IPS-18a (cell line): Measurements from ENCODE around the gene PNMA5.
"Not testable (repeated sequence)": the region's sequence is repeated elsewhere in the genome, so short reads cannot be mapped to it uniquely, and the experiment has no call there.

ENCODE experiments used
- H3K27ac ChIP-seq: one replicate; pipeline ENCODE4 v1.5.1; 2013; ENCODE audit warnings: low read length
- H3K27me3 ChIP-seq: one replicate; pipeline ENCODE4 v1.6.1; 2013; ENCODE audit warnings: mild to moderate bottlenecking, low read length; ENCODE audit not compliant: control insufficient read depth, insufficient read depth
- H3K36me3 ChIP-seq: one replicate; pipeline ENCODE4 v1.6.1; 2013; ENCODE audit warnings: low read depth, low read length; ENCODE audit not compliant: control insufficient read depth
- H3K4me1 ChIP-seq: one replicate; pipeline ENCODE4 v1.6.1; 2013; ENCODE audit warnings: low read depth, low read length; ENCODE audit not compliant: control insufficient read depth
- H3K4me3 ChIP-seq: one replicate; pipeline ENCODE4 v1.5.1; 2013; ENCODE audit warnings: low read length
- H3K9ac ChIP-seq: one replicate; pipeline ENCODE4 v1.6.1; 2013; ENCODE audit warnings: mild to moderate bottlenecking, low read length, moderate library complexity
- H3K9me3 ChIP-seq: one replicate; pipeline ENCODE4 v1.6.1; 2013; ENCODE audit warnings: low read depth, low read length; ENCODE audit not compliant: control insufficient read depth

PNMA5 gene

DNA sequence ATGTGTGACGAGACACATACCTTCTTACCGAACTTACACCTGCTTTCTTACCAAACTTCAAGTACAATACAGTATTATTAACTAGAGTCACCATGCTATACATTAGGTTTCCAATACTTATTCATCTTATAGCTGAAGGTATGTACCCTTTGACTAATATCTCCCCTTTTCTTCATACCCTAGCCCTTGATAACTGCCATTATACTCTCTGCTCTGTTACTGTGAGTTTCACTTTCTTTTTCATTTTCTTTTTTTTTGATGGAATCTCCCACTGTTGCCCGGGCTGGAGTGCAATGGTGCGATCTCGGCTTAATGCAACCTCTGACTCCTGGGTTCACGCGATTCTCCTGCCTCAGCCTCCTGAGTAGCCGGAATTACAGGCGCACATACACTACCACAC lies 3.4 kb upstream of the PNMA5 start:
- Histone ChIP-seq H3K4me3 (no peak overlapping the region), H3K27me3 (no peaks in the 10 kb centered on the region), H3K4me1 (no peaks in the 10 kb centered on the region), H3K9ac (no peak overlapping the region), H3K9me3 (no peaks in the 10 kb centered on the region), H3K36me3 (no peaks in the 10 kb centered on the region), H3K27ac (no peak overlapping the region)

DNA sequence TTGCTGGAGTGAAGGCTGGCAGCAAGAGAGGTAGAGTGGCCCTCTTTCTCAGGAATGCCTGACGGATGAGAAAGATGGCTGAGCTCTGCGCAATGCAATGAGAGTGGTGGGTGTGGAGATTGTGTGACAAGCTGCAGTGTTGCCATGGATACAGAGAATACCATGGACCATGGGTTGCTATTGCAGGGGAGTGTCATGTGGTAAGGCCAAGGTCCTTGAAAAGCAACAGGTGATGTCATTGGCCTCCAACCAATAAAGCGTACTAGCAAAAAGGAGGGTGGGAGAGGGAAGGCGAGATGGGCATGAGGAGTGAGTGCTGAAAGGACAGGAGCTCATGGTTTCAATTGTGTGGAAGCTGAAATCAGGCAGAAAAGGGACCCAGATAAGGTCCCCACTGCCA lies 1.8 kb downstream of the PNMA5 start:
- Histone ChIP-seq H3K9ac (no peak overlapping the region), H3K9me3 (no peaks in the 10 kb centered on the region), H3K36me3 (no peaks in the 10 kb centered on the region), H3K27me3 (no peaks in the 10 kb centered on the region), H3K4me3 (no peak overlapping the region), H3K4me1 (no peaks in the 10 kb centered on the region), H3K27ac (no peak overlapping the region)

DNA sequence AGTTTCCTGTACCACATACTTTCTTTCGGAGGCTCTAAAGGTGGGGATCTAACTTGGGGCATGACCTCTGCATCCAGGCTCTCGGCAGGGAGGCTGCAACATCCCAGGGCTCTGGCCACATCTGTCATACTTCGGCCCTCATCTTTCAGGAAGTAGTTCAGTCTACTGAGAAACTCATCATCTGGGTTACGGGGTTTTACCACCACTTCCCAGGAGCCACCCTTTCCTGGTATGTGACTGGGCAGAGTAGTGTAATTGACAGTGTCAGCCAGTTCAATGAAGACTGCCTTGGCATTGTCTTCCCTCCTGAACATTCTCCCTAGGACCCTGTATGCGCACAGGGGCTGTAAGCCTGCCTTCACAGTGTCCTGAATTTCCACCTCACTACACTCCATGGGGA lies 2.8 kb downstream of the PNMA5 start:
- Histone ChIP-seq H3K27ac (no peak overlapping the region), H3K36me3 (no peaks in the 10 kb centered on the region), H3K4me1 (no peaks in the 10 kb centered on the region), H3K9ac (no peak overlapping the region), H3K9me3 (no peaks in the 10 kb centered on the region), H3K27me3 (no peaks in the 10 kb centered on the region), H3K4me3 (no peak overlapping the region)

DNA sequence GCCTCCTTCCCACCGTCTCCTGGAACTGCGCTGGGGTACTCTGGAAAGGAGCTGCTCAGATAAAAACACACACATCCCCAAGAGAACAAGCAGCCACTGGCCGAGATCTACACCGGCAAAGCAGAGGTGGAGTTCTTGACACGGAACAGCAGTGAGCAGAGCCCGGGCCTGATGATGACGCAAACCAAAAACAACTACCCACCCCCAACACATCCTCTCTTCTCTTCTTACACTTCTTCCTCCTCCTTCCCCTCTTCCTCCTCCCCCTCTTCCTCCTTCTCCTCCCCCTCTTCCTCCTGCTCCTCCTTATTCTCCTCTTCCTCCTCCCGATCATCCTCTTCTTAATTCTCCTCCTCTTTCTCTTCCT lies 4.6 kb downstream of the PNMA5 start:
- Histone ChIP-seq H3K27me3 (no peaks in the 10 kb centered on the region), H3K9ac (no peak overlapping the region), H3K36me3 (no peaks in the 10 kb centered on the region), H3K4me1 (no peaks in the 10 kb centered on the region), H3K27ac (no peak overlapping the region), H3K4me3 (no peak overlapping the region), H3K9me3 (no peaks in the 10 kb centered on the region)

DNA sequence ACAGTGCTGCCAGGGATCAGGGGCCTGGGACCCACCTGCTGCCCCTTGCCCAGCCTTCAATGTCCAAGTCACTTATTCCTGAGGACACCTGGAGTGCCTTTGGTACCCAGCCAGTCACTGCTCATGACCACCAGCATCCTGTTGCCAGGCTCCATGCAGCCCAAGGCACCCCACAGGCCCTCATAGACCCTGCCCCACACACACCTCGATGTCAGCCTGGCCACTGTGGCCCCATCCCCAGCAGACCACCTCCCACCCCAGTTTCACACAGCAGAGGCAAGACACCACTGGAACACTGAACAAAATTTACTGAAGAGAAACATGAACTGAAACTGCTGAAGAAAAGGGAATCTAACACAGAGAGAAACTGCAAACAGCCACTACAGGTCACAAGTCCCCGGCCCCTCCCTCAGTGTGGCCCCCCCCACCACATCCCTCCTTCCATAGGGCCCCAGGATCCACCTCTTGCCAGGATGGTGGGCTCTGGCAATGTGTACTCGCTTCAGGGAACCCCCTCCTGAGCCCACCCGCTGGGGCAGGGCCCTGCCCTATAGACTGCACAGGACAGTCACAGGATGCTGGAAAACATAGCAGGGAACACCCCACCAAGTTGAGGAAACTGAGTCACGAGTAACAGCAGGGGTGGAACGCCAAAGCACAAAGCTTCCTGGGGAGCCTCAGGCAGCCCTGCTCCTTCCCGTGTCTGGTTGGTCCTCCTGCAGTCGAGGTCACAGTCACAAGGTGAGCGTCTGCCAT lies 5.2 kb downstream of the PNMA5 start:
- Histone ChIP-seq H3K36me3 (no peaks in the 10 kb centered on the region), H3K4me1 (no peaks in the 10 kb centered on the region), H3K27ac (no peak overlapping the region), H3K9ac (no peak overlapping the region), H3K4me3 (no peak overlapping the region), H3K9me3 (no peaks in the 10 kb centered on the region), H3K27me3 (no peaks in the 10 kb centered on the region)

DNA sequence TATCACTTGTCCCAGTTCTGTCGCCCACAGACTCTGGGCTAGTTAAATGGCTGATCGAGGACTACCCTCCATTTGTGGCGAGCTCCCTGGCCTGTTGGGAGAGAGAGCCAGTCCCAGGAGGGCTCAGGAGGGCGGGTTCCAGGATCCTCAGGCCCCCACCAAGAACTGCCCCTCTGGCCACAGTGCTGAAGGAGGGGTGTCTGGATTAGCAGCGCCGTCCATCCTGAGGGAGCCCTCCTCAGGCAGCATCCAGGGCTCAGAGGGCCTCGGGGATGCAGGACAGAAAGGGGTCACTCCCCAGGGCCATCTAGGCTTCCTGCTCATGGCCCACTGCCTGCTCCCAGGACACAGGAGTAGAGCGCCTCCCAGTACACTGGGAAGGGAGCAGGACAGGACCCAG lies 6.1 kb downstream of the PNMA5 start:
- no peaks in the 10 kb centered on the region for H3K4me1 ChIP-seq
- no peak overlapping the region for H3K4me3 ChIP-seq
- H3K9ac ChIP-seq: no peak overlapping the region
- H3K9me3 ChIP-seq: no peaks in the 10 kb centered on the region
- no peak overlapping the region for H3K27ac ChIP-seq
- H3K36me3 ChIP-seq: no peaks in the 10 kb centered on the region
- no peaks in the 10 kb centered on the region for H3K27me3 ChIP-seq

DNA sequence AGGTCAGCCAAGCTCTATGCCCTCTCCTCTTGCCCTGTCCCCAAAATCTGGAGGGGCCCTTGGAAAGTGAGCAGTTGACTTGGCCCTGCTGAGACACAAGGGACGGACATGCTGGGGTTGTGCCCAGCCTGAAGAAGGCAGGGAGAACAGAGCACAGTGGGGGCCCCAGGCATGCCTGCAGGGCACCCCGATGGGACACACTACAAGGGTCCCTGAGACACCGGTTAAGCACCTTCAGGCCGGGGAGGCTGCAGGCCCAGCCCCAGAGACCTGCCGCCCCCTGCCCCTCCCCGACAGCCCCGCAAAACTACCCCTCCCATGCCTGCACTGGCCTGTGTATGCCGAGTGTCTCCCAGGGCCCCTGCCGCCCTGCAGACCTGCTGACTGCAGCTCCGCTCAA lies 6.8 kb downstream of the PNMA5 start:
- not testable (repeated sequence) for H3K9ac ChIP-seq, H3K36me3 ChIP-seq, H3K9me3 ChIP-seq, H3K4me1 ChIP-seq, H3K27me3 ChIP-seq, H3K27ac ChIP-seq, H3K4me3 ChIP-seq

DNA sequence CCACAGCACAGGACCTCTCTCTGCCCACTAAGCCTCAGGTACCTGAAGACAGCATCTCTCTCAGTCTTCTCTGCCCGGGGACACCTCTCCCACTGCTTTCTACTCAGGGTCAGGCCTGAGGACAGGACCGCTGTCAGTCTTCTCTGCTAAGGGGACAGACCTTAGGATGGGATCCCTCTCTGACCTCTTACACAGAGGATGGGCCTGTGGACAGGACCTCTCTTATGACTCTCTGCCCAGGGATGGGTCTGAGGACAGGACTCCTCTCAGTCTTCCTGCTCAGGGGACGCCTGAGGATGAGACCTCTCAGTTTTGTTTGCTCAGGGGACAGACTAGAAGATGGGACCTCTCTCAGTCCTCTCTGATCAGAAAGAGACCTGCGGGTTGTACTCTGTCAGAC lies 8.5 kb downstream of the PNMA5 start:
- H3K4me1 ChIP-seq, H3K36me3 ChIP-seq, H3K9ac ChIP-seq, H3K27me3 ChIP-seq, H3K27ac ChIP-seq, H3K9me3 ChIP-seq, H3K4me3 ChIP-seq: not testable (repeated sequence)

DNA sequence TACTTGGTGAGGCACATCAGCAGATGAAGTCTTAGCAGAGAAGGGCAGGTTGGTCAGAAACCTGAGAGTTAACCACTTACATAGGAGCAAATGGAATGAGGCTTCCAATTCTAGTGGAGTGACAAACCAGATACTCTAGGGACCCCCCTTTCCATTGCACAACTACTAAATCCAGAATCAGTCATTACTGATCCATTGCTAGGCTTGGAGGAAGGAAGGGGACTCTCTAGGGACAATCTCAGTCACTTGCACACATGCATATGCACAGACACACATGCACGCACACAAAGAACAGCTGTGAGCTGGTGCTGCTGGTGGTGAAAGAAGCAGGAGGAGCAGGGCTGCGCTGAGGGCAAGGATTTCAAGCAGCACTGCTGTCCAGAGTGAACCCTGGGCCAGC lies 25.7 kb downstream of the PNMA5 start:
- H3K4me1 ChIP-seq: no peaks in the 10 kb centered on the region
- H3K27me3 ChIP-seq: no peaks in the 10 kb centered on the region
- H3K9me3 ChIP-seq: no peaks in the 10 kb centered on the region
- H3K27ac ChIP-seq: no peak overlapping the region
- no peak overlapping the region for H3K4me3 ChIP-seq
- no peak overlapping the region for H3K9ac ChIP-seq
- no peaks in the 10 kb centered on the region for H3K36me3 ChIP-seq

DNA sequence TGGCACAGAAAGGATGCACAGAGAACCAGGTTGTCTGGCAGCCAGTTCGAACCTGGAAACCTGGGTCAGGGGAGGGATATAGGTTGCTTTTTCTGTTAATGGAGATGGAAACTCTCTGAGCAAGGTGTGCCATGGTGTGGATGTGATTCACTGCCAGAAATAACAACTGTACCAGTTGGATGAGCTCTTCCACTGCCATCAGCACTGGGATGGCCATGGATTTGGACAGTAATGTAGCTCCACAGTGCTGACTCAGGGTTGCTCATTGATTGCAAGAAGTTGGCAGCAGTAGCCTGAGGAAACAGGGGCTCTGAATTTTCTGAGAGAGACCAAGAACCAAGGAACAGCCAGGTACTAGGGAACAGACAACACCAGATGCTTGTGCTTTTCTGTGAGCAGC lies 33.8 kb downstream of the PNMA5 start:
- Histone ChIP-seq H3K27ac (no peak overlapping the region), H3K36me3 (no peaks in the 10 kb centered on the region), H3K4me3 (no peak overlapping the region), H3K4me1 (no peaks in the 10 kb centered on the region), H3K27me3 (no peaks in the 10 kb centered on the region), H3K9ac (no peak overlapping the region), H3K9me3 (peaks cover 9% of the 10 kb centered on the region)

DNA sequence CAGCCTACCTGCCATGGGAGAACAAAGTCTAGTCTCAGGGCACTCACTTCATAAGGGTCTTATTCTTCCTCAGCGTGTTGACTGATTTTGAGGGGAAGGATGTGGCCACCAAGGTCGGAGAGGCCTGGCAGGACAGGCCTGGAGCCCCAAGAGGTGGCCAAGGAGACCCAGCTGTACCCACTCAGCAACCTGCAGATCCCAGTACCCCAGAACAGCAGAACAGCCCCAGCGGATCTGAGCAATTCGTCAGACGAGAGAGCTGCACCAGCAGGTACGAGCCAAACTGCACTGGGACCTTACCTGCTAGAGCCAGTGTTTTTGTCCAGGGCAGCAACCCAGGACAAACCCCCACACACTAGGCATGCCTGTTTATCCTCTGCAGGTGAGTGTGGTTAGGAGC lies 34.3 kb downstream of the PNMA5 start:
- no peak overlapping the region for H3K9ac ChIP-seq
- no peak overlapping the region for H3K27ac ChIP-seq
- H3K36me3 ChIP-seq: no peaks in the 10 kb centered on the region
- H3K9me3 ChIP-seq: peaks cover 9% of the 10 kb centered on the region
- no peaks in the 10 kb centered on the region for H3K4me1 ChIP-seq
- no peaks in the 10 kb centered on the region for H3K27me3 ChIP-seq
- no peak overlapping the region for H3K4me3 ChIP-seq

DNA sequence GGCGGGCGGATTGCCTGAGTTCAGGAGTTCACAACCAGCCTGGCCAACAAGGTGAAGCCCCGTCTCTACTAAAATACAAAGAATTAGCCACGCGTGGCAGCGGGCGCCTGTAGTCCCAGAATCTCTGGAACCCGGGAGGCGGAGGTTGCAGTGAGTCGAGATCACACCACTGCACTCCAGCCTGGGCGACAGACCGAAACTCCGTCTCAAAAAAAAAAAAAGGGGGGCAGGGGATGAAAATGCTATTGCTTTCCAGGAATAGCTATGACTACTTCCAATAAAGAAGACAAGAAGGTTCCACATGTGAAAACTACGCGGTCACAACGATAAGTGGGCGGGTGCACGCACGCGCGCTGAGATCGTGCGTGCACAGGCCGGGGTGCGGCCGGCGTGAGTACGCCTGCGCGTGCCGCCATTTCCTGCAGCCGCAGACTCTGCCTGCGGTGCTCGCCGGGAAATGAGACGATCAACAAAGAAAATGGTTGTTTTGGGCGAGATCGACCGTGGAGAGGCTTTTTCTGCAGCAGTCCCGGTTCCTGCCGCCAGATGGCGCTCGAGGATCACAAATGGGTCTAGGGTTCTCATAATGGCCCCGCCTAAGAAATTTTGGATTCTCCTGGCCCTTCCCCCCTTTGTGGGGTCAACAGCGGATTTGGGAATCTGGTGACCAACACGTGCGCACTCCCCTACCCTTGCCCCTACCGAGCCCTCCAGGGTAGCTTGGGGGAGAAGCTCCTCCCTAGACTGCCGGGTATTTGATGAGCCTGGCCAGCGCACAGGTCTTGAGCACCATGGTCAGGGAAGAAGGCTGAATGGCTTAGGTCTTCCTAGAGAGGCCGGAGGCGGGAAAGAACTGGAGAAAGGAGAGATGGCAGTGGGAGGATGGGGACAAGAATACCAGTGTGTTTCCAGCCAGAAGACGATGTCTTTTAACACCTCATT lies 35.1 kb downstream of the PNMA5 start:
- Histone ChIP-seq H3K9ac (no peak overlapping the region), H3K36me3 (no peaks in the 10 kb centered on the region), H3K4me3 (peak overlapping the region; percentile 27), H3K9me3 (peaks cover 9% of the 10 kb centered on the region), H3K27ac (no peak overlapping the region), H3K4me1 (no peaks in the 10 kb centered on the region), H3K27me3 (no peaks in the 10 kb centered on the region)
